K562 (cell line): ENCODE data around the gene KPTN. TPM values are rescaled to one million over a fixed set of nuclear protein-coding genes. Genes with fewer than 3 reads are reported as not detected.

Experiments used
- ATAC-seq: fragments of 200-7000 bp; cut with Tn5 transposase; 3 replicates; pipeline ENCODE4 v1.9.1; 2020; ENCODE audit warnings: moderate library complexity
- BruUV-seq: library from RNA; stranded (reverse); fragments of 400-500 nt; replicated peaks from 2 replicates; lab custom pipeline; 2021; lab: Mats Ljungman, UMichigan
- CTCF ChIA-PET: fragments of 300-600 bp; formaldehyde crosslinking; extraction: SDS; loops from one replicate; lab custom pipeline; 2021; ENCODE audit warnings: low intra/inter-chr PET ratio; lab: Yijun Ruan, JAX
- POLR2A ChIA-PET: fragments of 300-600, 350-650 bp; sonication (Branson Sonifier 250); formaldehyde crosslinking; extraction: SDS; loops from one replicate; lab custom pipeline; 2021; ENCODE audit warnings: antibody characterized with exemption, inconsistent platforms; lab: Yijun Ruan, JAX
- DNase-seq, 4 experiments: peaks; one replicate each; pipeline versions ENCODE4 v3.0.0 to v3.0.0-alpha.2; 2011 to 2018; ENCODE audit warnings: low spot score in 3 of 4, mixed read lengths in 3 of 4; ENCODE audit errors: extremely low read depth in 1 of 4
- FAIRE-seq: peaks from 2 replicates; lab custom pipeline; 2011; peaks lifted over from hg19 to GRCh38; lab: Jason Lieb, UNC
- H2AFZ ChIP-seq: 2 replicates; pipeline ENCODE4 v1.6.0; 2011; ENCODE audit warnings: low read depth, low read length, control low read depth, inconsistent platforms
- H3K27ac ChIP-seq: fragments of 200-600 bp; 3 replicates; pipeline ENCODE4 v1.8.0; 2011; ENCODE audit warnings: low read depth, mild to moderate bottlenecking, control low read depth, inconsistent platforms, low read length, moderate library complexity, mixed read lengths; ENCODE audit errors: extremely low read depth
- H3K27me3 ChIP-seq, 2 experiments: fragments of 300-600 bp in 1 of 2; 2 replicates in 1 of 2; 3 replicates in 1 of 2; pipeline versions ENCODE4 v1.6.0 to v1.8.0; 2011; ENCODE audit warnings: inconsistent platforms in 2 of 2, low read length in 2 of 2, mild to moderate bottlenecking in 1 of 2, mixed read lengths in 1 of 2, moderate library complexity in 1 of 2; ENCODE audit not compliant: control insufficient read depth in 2 of 2, insufficient read depth in 2 of 2
- H3K36me3 ChIP-seq: fragments of 300-600 bp; 3 replicates; pipeline ENCODE4 v1.8.0; 2011; ENCODE audit warnings: mild to moderate bottlenecking, low read length, inconsistent platforms; ENCODE audit not compliant: control insufficient read depth, insufficient read depth
- H3K4me1 ChIP-seq, 2 experiments: fragments of 200-600 bp in 1 of 2; replicated peaks in 1 of 2; 2 replicates in 1 of 2; 3 replicates in 1 of 2; pipeline versions ENCODE4 v1.5.1 to v1.8.0; 2011; ENCODE audit warnings: inconsistent platforms in 2 of 2, low read length in 2 of 2, mild to moderate bottlenecking in 1 of 2, mixed read lengths in 1 of 2, moderate library complexity in 1 of 2; ENCODE audit not compliant: control insufficient read depth in 2 of 2, insufficient read depth in 2 of 2
- H3K4me2 ChIP-seq: 2 replicates; pipeline ENCODE4 v1.6.1; 2011; ENCODE audit warnings: low read length, control low read depth, inconsistent platforms, mixed read lengths; ENCODE audit not compliant: insufficient read depth
- H3K4me3 ChIP-seq: fragments of 200-600 bp; sonication (generic), shearing (Covaris generic); 2 replicates; pipeline ENCODE4 v1.5.1; 2016; ENCODE audit warnings: control low read depth, inconsistent platforms
- H3K79me2 ChIP-seq: fragments of 200-600 bp; 3 replicates; pipeline ENCODE4 v1.8.0; 2011; ENCODE audit warnings: low read length, inconsistent platforms; ENCODE audit not compliant: control insufficient read depth, insufficient read depth
- H3K9ac ChIP-seq, 2 experiments: 2 replicates each; pipeline versions ENCODE4 v1.6.0 to v1.6.1; 2011; ENCODE audit warnings: low read depth in 2 of 2, low read length in 2 of 2, control low read depth in 1 of 2, inconsistent platforms in 1 of 2, mild to moderate bottlenecking in 1 of 2, mixed read lengths in 1 of 2; ENCODE audit not compliant: insufficient read depth in 1 of 2
- H3K9me1 ChIP-seq: one replicate; pipeline ENCODE4 v1.6.0; 2011; ENCODE audit warnings: inconsistent platforms, mild to moderate bottlenecking, low read length, moderate library complexity; ENCODE audit not compliant: control insufficient read depth, insufficient read depth
- H3K9me3 ChIP-seq: replicated peaks from 2 replicates; pipeline ENCODE4 v1.5.1; 2011; ENCODE audit warnings: low read depth, low read length, inconsistent platforms; ENCODE audit not compliant: control insufficient read depth, insufficient read depth
- H4K20me1 ChIP-seq: replicated peaks from 2 replicates; pipeline ENCODE4 v1.6.1; 2011; ENCODE audit warnings: low read length, inconsistent platforms, mixed read lengths; ENCODE audit not compliant: control insufficient read depth, insufficient read depth
- HOXB6 ChIP-seq: fragments of 250-450 bp; sonication (Bioruptor Pico); IDR thresholded peaks from 2 replicates; pipeline ENCODE4 v1.5.1; 2022; ENCODE audit warnings: mild to moderate bottlenecking, borderline replicate concordance
- WGBS: fragments of 100-300 bp; shearing (Covaris generic); methylation state at CpG from one replicate; pipeline ENCODE4 v1.1.6; 2016; ENCODE audit warnings: low coverage, mixed read lengths; ENCODE audit not compliant: insufficient coverage; ENCODE audit errors: missing lambda C conversion rate; 5-methylcytosine and 5-hydroxymethylcytosine counted together
- in situ Hi-C: fragments of 300-500 bp; cut with MboI; formaldehyde crosslinking; loops from 4 replicates; pipeline ENCODE4 v1.15.0; 2018; ENCODE audit warnings: inconsistent platforms, mixed read lengths
- intact Hi-C: fragments of 100-400 bp; cut with micrococcal nuclease; formaldehyde crosslinking; loops from 2 replicates; pipeline ENCODE4 v1.14.2; 2022
- polyA plus RNA-seq, 8 experiments: library from polyadenylated mRNA; depleted of rRNA in 4 of 8; stranded (reverse) in 5 of 8; unstranded in 3 of 8; fragments of >200 nt; fragmentation: Nextera tagmentation in 2 of 8; fragmentation: Illumina TruSeq in 1 of 8; extraction: Ambion mirVana in 2 of 8; extraction: Trizol in 1 of 8; gene quantifications; 2 replicates each; pipeline versions ENCODE4 v1.2.1 to v1.2.3, GENCODE V29; 2011 to 2014; ENCODE audit warnings: inconsistent platforms in 1 of 8, missing spikeins in 1 of 8
- total RNA-seq, 7 experiments: library from RNA; depleted of rRNA in 6 of 7; stranded (reverse); fragments of >200 nt in 6 of 7; fragmentation: Illumina TruSeq in 2 of 7; extraction: Trizol in 2 of 7; gene quantifications; 2 replicates each; pipeline versions ENCODE4 v1.2.1 to v1.2.3, GENCODE V29; 2011 to 2021; ENCODE audit warnings: low replicate concordance in 1 of 7
- TF ChIP-seq, protein P1 (sequence below), 2 experiments: fragments of 450-650 bp; formaldehyde crosslinking in 1 of 2; IDR thresholded peaks; 2 replicates each; pipeline versions ENCODE4 v1.4.0 to v1.6.1; 2014 to 2020; ENCODE audit warnings: mild to moderate bottlenecking in 2 of 2, borderline replicate concordance in 1 of 2, low read depth in 1 of 2

KPTN gene
- total and polyA plus RNA-seq, 9 of the 15 experiments (the other 6 are each of a cell fraction or from before 2014, with no cell fraction given): 0.56 to 18.2 (median 8.5) TPM

DNA sequence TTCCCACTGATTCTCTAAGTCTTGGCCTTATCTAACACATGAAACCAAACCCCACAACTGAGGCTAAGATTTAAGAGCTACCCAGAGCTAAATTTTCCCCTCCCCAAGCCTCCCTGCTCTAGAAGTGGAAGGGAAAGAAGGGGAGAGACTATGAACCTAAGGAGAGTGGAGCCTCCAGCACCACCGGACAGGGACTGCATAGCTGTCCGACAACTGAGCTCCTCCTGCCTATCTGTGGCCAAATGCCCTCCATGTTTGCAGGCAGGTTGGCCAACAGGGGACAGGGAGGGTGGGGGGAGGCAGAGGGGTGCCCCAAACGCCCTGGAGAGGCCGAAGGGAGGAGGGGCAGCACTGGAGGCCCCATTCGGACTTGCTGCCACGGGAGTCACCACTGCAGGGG is 36.8 kb upstream of the KPTN start:
- Histone ChIP-seq H3K4me2 (no peak overlapping the region), H3K9me3 (no peaks in the 10 kb centered on the region), H3K9ac (peak overlapping the region in 1 of 2 experiments; percentile 50; a peak in 2 of 4 replicates), H3K36me3 (no peaks in the 10 kb centered on the region), H3K27me3 (peaks cover 0 to 7% of the 10 kb centered on the region in 2 experiments; a peak in 2 of 5 replicates), H2AFZ (peak overlapping the region; percentile 65; the same call in 1 of the 2 replicates), H3K4me1 (peaks cover 8 to 15% of the 10 kb centered on the region in 2 experiments; a peak in 3 of 5 replicates), H3K79me2 (no peaks in the 10 kb centered on the region), H4K20me1 (no peaks in the 10 kb centered on the region), H3K9me1 (no peaks in the 10 kb centered on the region), H3K4me3 (no peak overlapping the region), H3K27ac (no peak overlapping the region)
- DNase-seq: peak in 1 of 4 experiments; percentile 13
- POLR2A ChIA-PET: interaction anchor here (0.8 to 1.7 kb wide), 2 partner anchors 11 to 187 kb away, joined by 3 to 6 read pairs; no protein-coding TSS in a partner anchor
- peak; percentile 50; the same call in 2 of the 3 replicates for ATAC-seq
- in situ Hi-C loops (no loop called here), intact Hi-C loops (no loop called here)
- CTCF ChIA-PET: no interaction called here
- no peak for FAIRE-seq
- WGBS: 80% methylated on average over 2 of the region's 6 CpGs
- no TSS peak for BruUV-seq
- no peak for TF ChIP-seq HOXB6 (CRISPR knock-in tag)
- TF ChIP-seq, protein P1, sequence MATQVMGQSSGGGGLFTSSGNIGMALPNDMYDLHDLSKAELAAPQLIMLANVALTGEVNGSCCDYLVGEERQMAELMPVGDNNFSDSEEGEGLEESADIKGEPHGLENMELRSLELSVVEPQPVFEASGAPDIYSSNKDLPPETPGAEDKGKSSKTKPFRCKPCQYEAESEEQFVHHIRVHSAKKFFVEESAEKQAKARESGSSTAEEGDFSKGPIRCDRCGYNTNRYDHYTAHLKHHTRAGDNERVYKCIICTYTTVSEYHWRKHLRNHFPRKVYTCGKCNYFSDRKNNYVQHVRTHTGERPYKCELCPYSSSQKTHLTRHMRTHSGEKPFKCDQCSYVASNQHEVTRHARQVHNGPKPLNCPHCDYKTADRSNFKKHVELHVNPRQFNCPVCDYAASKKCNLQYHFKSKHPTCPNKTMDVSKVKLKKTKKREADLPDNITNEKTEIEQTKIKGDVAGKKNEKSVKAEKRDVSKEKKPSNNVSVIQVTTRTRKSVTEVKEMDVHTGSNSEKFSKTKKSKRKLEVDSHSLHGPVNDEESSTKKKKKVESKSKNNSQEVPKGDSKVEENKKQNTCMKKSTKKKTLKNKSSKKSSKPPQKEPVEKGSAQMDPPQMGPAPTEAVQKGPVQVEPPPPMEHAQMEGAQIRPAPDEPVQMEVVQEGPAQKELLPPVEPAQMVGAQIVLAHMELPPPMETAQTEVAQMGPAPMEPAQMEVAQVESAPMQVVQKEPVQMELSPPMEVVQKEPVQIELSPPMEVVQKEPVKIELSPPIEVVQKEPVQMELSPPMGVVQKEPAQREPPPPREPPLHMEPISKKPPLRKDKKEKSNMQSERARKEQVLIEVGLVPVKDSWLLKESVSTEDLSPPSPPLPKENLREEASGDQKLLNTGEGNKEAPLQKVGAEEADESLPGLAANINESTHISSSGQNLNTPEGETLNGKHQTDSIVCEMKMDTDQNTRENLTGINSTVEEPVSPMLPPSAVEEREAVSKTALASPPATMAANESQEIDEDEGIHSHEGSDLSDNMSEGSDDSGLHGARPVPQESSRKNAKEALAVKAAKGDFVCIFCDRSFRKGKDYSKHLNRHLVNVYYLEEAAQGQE (IDR thresholded peaks at IDR 0.05; ENCODE audit: borderline replicate concordance): peak; percentile 30; the same call in 1 of the 2 replicates
- TF ChIP-seq, protein P1 (CRISPR knock-in tag; IDR thresholded peaks at IDR 0.05; ENCODE audit: low read depth): no peak
